Activated T-helper 1 cell treated with Interleukin-2 at 50 U/mL for 16 hours (primary cell): Measurements from ENCODE around the gene PLXNB3.
"Not testable (repeated sequence)": the region's sequence is repeated elsewhere in the genome, so short reads cannot be mapped to it uniquely, and the experiment has no call there.

Experiments used
- DNase-seq: peaks from one replicate; pipeline ENCODE4 v3.0.0-alpha.2; 2020; ENCODE audit warnings: low read depth

Gene PLXNB3

DNA sequence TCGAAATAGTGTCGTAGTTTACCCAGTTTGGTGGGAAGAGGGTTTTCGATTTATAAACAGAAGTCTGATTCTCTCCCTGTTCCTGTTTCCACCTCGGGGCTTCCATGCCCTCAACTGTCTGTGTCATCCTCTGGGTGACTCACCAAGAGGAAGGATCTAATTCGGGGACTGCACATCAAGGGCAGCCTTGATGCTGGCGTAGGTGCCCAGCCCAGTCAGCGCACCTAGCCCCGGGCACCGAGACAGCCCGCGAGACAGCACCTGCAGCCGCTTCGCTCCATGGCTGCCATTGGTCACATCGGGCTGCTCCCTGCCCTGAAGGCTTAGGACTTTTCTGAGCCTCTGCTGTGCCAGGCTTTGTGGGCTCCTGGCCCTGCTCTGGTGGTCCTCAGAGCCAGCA lies 31.6 kb upstream of the PLXNB3 start:
- DNase-seq: no peak

DNA sequence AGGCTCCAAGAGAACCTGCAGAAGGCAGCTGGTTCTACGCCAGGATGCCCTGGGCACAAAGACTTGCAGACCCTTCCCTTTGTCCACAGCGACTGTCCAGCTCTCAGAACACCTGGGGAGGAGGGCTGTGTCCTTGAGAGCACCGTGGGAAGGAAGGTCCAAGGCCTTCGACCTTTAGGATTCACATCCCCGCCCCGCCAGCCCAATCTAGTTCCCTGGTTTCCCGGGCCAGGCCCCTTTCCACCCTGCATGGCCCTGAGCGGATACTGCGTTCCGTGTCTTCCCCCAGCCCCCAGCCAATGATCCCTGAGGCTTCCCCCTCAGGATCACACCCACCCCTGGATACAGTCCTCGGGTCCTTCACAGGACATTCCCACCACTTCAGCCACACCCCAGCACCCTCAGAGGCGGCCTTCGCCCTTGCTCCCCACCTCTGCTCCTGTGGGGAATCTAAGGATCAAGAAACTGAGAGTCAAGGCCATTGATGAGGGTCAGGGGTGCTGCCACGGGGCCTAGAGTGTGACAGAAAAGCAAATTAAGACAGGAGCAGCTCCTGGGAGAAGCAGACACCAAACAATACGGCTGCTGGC lies 30.3 kb upstream of the PLXNB3 start:
- no peak for DNase-seq

DNA sequence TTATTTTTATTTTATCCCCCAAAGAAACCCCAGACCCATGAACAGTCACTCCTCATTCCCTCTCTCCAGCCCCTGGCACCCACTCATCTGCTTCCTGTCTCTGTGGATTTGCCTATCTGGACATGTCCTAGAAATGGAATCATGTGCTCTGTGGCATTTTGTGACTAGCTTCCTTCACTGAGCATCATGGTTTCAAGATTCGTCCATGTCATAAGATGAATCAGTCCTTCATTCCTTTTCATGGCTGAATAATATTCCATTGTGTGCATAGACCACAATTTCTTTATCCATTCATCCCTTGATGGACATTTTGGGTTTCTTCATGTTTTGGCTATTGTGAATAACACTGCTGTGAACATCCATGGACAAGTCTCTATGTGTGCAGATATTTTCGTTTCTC lies 29.2 kb upstream of the PLXNB3 start:
- no peak for DNase-seq

DNA sequence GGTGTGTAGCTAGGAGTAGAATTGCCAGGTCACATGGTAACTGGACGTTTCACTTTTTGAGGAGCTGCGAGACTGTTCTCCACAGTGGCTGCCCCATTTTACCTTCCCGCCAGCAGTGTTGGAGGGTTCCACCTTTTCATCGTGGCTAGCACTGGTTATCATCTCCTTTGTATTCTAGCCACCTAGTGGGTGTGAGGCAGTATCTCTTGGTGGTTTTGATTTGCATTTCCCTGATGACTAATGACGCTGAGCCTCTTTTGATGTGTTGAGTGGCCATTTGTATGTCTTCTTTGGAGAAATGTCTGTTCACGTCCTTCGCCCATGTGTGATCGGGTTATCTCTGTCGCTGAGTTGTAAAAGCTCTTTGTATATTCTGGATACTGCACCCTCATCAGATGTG lies 28.8 kb upstream of the PLXNB3 start:
- no peak for DNase-seq

DNA sequence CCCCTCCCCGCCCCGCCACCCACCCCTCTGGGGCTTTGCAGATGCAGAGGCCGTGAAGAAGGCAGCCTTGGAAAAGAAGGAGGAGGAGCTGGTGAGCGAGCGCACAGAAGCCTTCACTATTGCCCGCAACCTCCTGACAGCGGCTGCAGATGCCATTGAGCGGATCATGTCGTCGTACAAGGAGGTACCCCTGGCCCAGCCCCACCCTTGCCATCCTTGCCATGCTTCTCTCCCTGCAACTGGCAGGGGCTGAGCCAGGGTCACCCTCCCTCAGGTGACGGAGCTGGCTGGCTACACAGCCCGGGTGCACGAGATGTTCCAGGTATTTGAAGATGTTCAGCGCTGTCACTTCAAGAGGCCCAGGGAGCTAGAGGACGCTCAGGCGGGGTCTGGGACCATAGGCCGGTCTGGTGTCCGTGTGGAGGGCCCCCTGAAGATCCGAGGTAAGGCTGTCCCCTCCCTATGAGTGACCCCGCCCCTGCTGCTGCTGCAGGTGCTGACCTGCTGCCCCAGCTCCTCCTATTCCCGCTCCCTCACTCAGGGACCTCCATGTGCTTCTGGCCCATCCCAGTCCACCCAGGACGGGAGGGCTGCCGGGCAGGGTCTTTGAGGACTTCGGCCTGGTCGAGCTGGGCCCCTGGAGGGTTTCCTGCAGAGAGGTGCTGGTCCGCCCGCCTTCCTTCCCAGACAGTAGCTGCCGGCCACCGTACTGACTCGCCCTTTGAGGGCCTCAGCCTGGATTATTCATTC lies 27.8 kb upstream of the PLXNB3 start:
- DNase-seq: no peak

DNA sequence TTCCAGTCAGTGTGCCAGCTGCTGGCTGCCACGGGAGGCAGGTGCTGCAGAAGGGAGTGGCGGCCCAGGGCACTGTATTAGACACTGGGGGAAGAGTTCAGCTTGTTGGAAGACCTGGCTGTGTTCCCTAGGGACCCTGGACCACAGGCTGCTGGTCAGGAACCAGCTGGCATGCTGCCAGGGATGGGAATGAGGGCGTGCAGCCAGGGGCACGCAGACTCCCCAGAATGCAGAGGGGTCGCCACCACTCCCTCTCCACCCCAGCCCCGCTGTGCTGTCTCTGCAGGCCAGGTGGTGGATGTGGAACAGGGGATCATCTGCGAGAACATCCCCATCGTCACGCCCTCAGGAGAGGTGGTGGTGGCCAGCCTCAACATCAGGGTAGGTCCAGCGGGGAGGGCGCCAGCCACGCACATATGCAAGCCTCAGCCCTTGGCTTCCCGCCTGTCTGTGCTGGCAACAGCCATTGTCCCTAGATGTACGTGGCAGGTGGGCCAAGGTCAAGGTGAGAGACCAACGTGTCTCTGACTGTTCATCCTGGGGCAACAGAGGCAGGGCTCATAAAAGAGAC lies 27.1 kb upstream of the PLXNB3 start:
- DNase-seq: no peak

DNA sequence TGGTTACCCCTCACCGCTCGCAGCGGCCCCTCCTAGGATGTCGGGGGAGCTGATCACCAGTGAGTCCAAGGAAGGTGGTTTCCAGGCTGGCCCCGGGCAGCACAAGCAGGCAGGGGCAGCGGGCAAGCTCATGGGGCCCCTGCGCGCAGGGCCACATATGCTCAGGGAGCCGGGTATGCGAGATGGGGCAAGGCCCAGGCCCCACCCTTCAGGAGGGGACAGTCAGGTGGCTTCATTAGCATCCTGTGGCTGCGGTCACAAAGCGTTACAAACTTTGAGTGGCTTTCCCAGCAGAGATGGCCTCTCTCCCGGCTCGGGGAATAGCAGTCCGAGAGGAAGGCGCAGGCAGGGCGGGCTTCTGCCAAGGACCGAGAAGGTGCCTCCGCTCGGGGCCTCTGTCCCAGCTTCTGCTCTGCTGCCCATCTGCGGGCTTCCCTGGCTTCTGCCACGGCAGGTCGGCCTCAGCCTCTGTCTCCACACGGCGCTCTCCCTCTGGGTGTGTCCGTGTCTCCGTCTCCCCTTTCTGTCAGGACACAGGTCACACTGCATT lies 25.9 kb upstream of the PLXNB3 start:
- no peak for DNase-seq

DNA sequence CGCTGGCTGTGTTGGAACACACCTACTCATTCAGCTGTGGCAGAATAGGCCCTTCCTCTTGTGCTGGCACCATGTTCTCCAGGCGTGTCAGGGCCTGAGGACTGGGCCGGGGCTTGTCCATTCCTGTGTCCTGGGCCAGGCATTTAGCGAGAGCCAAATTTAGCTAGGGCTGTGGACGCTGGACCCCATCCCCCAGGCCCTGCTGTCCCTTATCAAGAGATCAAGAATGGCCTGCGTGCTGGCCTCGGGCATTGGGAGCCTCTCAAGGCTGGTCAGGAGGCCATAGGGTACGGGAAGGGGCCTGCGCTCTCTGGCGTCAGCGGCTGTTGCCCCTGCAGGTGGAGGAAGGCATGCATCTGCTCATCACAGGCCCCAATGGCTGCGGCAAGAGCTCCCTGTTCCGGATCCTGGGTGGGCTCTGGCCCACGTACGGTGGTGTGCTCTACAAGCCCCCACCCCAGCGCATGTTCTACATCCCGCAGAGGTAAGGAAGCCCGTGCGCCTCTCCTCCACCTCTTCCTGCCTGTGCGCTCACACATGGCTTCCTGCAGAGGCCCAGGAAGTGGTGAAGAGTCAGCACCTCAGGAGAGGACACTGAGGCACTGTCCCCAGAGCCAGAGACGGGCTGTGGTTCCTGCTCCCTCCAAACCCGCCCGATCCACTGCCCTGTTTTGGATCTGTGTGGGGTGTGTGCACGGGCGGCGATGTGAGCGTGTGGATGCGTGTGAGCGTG lies 24.1 kb upstream of the PLXNB3 start:
- DNase-seq: no peak

DNA sequence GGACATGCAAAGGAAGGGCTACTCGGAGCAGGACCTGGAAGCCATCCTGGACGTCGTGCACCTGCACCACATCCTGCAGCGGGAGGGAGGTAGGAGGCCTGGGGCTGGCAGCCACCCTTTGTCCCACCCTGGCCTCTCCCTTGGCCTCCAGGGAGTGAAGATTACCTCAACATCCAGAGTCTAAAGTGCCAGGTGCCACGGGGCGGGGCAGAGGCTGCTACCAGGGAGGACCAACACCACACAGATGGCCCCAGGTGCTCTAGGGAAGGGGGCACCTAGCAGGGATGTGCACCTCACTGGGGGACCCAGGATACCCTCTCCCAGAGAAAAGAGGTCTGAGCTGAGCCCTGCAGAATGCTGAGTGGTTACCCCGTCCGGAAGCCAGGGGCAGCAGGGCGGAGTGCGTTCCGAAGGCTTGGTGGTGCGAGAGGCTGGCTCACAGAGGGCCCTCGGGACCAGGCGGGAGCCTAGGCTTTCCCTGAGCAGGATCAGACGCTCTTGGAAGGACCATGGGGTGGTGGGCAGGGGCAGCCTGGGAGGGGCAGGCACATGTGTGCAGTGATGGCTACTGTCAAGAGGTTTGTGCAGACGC lies 23.3 kb upstream of the PLXNB3 start:
- no peak for DNase-seq

DNA sequence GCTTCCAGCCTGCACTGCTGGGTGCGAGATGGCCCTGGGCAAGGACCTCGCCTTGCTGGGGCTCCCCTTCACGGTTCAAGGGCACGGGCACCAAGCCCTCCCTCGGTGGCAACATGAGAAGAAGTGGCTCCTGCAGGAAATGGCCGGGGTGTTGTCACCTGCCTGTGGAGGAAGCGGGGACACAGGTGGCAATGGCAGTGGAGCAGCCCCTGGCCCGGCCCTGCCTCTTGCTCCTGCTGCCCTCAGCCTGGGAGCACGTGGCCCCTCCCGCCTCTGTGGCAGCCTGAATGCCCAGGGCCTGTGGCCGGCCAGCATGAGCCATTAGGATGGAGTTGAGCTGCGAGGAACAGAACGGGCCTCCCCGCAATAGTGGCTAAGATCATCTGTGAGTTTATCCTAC lies 22.6 kb upstream of the PLXNB3 start:
- no peak for DNase-seq

DNA sequence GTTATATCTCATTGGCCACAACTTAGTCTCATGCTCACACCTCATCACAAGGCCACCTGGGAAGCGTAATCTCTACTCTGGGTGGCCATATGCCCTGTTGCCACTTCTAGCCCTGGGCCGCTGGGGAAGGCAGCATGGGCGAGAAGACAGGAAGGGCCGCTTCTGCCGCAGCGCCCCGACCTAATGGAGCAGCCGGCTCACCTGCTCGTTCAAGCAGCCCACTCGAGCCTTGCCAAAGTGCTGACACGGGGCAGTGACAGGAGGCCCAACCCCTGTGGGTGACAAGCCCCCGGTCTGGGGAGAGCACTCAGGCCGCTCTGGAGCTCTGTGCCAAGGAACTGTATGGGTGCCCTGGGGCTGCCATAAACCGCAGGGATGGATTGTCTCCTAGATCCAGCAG lies 21.9 kb upstream of the PLXNB3 start:
- DNase-seq: not testable (repeated sequence)

DNA sequence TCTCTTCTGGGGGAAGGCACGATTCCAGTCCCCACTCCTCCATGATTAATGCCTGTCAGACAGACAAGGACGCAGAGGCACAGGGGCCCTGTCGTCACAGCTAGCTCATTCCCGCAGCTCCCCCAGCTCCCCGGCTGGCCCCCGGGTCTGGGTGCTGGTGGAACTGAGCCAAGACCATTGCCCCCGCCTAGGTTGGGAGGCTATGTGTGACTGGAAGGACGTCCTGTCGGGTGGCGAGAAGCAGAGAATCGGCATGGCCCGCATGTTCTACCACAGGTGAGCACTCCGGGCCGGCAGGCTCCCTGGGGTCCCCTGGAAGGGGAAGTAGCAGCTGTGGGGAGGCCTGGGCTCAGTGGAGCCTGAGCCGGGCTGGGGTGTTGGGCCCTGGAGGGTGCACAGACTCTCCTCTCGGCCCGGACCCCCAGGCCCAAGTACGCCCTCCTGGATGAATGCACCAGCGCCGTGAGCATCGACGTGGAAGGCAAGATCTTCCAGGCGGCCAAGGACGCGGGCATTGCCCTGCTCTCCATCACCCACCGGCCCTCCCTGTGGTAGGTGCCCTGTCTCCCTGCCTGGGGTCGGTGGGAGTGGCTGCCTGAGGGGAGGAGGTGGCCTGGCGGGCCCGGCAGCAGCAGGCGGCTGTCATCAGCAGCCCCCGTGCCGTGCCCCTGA lies 21.1 kb upstream of the PLXNB3 start:
- not testable (repeated sequence) for DNase-seq

DNA sequence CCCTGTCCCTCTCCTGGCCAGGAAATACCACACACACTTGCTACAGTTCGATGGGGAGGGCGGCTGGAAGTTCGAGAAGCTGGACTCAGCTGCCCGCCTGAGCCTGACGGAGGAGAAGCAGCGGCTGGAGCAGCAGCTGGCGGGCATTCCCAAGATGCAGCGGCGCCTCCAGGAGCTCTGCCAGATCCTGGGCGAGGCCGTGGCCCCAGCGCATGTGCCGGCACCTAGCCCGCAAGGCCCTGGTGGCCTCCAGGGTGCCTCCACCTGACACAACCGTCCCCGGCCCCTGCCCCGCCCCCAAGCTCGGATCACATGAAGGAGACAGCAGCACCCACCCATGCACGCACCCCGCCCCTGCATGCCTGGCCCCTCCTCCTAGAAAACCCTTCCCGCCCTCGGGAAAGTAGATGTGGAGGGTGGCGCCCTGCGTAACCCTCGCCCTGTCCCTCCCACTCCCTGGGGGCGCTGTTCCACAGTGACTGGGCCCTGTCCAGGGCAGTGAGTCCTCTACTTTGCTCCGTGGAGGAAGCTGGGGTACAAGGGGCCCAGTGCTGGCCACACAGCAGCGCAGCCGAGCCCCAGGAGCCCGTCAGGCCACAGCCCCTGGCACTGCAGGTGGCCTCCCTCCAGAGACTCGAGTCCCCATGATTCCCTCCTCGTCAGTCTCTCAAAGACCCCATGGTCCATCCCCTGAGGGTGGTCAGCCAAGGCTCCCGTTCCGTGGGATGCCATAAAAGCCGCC lies 20.4 kb upstream of the PLXNB3 start:
- DNase-seq: not testable (repeated sequence)

DNA sequence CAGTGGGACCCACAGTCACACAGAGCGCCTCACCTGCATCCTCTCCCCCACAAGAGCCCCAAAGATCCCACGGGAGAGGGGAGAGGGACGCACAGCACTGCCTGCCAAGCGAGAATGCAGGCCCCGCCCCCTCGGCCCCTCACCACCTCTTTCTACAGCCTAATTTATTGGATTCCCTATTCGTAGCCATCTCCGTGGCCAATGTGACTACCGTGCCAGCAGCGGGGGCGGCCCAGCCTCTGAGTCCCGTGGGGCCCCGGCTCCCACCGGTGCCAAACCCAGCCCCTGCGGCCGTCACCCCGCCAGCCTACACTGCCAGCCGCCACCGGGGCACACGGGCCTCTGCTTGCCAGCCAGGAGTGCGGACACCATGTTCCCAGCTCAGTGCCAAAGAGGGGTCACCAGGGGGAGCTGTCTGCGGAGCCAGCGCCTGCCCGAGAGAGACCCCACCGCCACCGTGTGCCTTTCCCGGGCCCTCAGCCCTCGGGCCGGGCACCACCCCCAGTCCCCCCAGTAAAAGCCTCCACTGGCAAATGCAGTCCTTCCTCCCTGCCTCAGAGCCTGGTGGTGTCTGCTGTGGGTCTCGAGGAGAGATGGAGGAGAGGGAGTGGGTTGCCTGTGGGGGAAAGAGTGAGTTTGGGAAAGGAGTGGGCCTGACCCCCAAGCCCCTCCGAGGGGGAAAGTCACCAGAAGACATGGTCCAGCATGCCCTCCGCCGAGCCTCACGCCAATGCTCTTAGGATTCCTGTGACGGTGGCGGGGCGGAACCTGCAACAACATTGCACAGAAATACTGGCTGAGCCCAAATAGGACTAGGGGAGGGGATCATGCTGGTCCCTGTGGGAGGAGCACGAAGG lies 19.6 kb upstream of the PLXNB3 start:
- DNase-seq: no peak

DNA sequence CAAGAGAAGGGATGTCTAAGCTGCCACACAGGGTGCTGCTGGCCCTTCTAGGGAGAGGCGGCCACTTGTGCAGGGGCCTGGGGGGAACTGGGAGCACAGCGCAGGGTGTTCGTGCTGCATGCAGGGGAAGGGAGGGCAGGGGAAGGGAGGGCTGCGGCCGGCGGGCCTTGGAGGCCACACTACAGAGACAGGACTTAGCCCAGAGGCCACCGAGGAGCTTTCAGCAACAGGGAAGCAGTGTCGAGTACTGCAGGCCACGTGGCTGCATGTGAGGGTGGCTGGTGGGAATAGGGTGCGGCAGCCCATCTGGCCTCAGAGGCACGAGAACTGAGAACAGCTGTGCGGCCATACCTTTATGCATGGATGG lies 19.0 kb upstream of the PLXNB3 start:
- DNase-seq: not testable (repeated sequence)

DNA sequence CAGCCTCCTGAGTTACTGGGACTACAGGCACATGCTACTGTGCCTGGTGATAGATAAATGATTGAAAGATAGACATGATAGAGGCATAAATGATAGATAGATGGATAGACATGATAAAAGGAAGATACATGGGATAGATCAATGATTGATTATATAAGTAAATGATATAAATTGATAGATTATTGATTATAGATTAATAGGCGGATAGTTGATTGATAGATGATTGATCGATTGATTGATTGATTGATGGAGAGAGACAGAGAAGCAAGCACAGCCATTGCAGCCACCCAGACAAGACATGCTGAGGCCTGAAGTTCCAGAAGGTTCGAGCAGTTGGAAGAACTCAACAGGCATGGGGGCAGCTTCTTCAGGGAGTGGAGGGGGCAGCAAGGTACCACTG lies 17.7 kb upstream of the PLXNB3 start:
- no peak for DNase-seq

DNA sequence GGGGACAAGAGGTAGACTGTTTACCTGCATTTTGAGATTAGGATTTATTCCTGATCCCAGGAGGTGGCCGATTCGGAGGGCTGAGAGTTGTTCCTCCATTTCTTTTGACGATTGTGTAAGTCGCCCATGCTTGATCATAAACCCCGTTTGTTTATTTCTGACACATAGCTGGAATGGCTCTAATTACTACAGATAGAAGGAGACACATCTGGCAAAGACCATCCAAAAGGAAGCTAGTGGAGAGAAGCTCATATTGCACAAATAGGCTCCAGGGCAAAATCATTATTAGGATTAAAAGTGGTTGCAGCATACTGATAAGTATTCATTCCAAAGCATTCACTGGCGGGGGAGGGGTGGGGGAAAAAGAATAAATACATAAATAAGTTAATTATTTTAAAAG lies 17.1 kb upstream of the PLXNB3 start:
- not testable (repeated sequence) for DNase-seq

DNA sequence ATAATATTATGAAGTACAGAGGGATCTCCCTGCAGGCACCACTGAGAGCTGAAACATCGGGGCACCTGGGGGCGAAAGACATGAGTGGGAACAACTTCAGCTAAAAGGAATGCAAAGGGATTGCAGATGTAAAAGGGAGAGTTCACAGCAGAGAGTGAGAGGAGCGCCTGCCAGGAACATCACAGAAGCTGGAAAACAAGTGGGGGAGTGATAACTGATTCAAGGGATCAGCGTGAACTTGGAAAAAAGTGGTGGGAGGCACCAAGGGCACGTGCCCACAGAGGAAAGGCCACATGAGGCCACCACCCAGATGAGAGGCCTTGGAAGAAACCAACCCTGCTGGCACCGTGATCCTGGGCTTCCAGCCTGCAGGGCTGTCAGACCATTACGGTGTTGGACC lies 15.0 kb upstream of the PLXNB3 start:
- DNase-seq: not testable (repeated sequence)

DNA sequence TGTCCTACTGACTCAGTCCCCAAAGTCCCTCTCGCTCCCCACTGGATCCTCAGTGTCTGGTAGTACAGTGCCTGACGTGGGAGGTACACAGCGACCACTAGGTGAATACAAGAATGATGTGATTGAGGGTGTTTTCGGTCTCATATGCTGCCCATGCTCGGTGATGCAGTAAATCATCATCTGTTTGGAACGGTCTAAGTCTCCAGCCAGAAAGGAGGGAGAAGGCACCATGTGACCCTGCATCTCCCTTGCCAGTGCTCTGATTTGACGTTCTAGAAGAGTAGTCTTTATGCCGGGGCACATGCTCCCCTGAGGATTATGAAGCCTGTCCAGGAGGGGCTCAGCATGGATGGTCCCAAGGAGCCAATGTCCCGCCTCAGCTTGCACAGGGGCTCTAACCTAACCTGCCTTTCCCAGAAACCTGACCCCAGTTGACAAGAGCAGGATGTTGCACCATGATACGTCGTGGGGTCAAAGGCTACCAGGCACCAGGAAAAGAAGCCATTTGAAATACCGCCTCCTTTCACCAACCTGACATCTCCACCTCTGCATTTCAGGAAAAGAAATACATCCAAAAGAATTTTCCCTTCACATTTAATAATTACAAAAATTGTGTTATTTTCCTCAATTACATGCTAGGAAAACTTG lies 13.8 kb upstream of the PLXNB3 start:
- DNase-seq: no peak

DNA sequence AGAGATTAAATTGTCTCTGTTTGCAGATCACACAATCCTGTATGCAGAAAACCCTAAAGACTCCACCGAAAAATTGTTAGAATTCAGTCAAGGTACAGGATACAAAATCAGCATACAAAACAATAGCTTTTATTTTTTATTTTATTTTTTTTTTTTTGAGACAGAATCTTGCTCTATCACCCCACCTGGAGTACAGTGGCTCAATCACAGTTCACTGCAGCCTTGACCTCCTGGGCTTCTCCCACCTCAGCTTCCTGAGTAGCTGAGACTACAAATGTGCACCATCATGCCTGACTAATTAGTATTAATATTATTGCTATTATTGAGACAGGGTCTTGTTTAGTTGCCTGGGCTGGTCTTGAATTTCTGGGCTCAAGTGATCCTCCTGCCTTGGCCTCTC lies 8.9 kb upstream of the PLXNB3 start:
- no peak for DNase-seq
